Measurements from ENCODE around the gene RER1. TPM values are rescaled to one million over a fixed set of nuclear protein-coding genes. Genes with fewer than 3 reads are reported as not detected.

The RER1 gene
- total RNA-seq, 2 donors from 2014 or later: 38.8 to 47.2 TPM

GRCh38 chr1:2454227-2454626 lies 62.6 kb downstream of the RER1 start:
- no peak overlapping the region for H3K4me3 ChIP-seq
- no peak overlapping the region for H3K27ac ChIP-seq
- no peaks in the 10 kb centered on the region for H3K4me1 ChIP-seq
- no peak for DNase-seq (ENCODE audit: low spot score)
- H3K36me3 ChIP-seq: no peaks in the 10 kb centered on the region
- TF ChIP-seq CTCF (IDR thresholded peaks at IDR 0.05): no peak
- H3K27me3 ChIP-seq: peaks cover 0 to 9% of the 10 kb centered on the region in 2 donors
- H3K9me3 ChIP-seq: no peaks in the 10 kb centered on the region

Other genes with a start within 250 kb of the RER1 start
- 10 to 100 TPM; 18.5 to 24.3 TPM for gene FAAP20, start 197.1 kb upstream of the RER1 start, total RNA-seq
- gene SKI, start 163.5 kb upstream of the RER1 start, total RNA-seq: 10 to 100 TPM; 36.7 to 57.2 TPM
- 1 to 10 TPM; 2.2 to 3.8 TPM for gene MORN1, start 287 bp upstream of the RER1 start, total RNA-seq
- gene PEX10, start 20.7 kb downstream of the RER1 start, total RNA-seq: 10 to 100 TPM; 16.2 to 17.4 TPM
- gene PLCH2, start 84.4 kb downstream of the RER1 start, total RNA-seq: under 1 TPM in 1 of 2 donors, not detected in 1; 0.12 TPM
- gene PANK4, start 134.8 kb downstream of the RER1 start, total RNA-seq: 10 to 100 TPM; 27.0 to 41.5 TPM
- not detected for gene HES5, start 138.4 kb downstream of the RER1 start, total RNA-seq
- 10 to 100 TPM in 1 of 2 donors, 1 to 10 TPM in 1; 9.2 to 14.5 TPM for gene TNFRSF14, start 164.5 kb downstream of the RER1 start, total RNA-seq
- 1 to 10 TPM; 6.4 to 6.8 TPM for gene PRXL2B, start 194.9 kb downstream of the RER1 start, total RNA-seq
- not detected for gene MMEL1, start 241.2 kb downstream of the RER1 start, total RNA-seq